Measurements from ENCODE around the gene MACIR. TPM values are rescaled to one million over a fixed set of nuclear protein-coding genes. Genes with fewer than 3 reads are reported as not detected.

The MACIR gene
- total and polyA plus RNA-seq, 9 of the 15 experiments (the other 6 are each of a cell fraction or from before 2014, with no cell fraction given): 1.4 to 11.6 (median 9.4) TPM

GRCh38 chr5:103224118-103224893 lies 34.3 kb upstream of the MACIR start (continued):
- TF ChIP-seq, protein P1, sequence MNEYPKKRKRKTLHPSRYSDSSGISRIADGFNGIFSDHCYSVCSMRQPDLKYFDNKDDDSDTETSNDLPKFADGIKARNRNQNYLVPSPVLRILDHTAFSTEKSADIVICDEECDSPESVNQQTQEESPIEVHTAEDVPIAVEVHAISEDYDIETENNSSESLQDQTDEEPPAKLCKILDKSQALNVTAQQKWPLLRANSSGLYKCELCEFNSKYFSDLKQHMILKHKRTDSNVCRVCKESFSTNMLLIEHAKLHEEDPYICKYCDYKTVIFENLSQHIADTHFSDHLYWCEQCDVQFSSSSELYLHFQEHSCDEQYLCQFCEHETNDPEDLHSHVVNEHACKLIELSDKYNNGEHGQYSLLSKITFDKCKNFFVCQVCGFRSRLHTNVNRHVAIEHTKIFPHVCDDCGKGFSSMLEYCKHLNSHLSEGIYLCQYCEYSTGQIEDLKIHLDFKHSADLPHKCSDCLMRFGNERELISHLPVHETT (CRISPR knock-in tag; conservative IDR thresholded peaks at IDR 0.05 in 1 of 2, IDR thresholded peaks at IDR 0.05 in 1 of 2): no peak
- TF ChIP-seq FOS (IDR thresholded peaks at IDR 0.05; ENCODE audit: extremely low read depth, insufficient read length): no peak
- TF ChIP-seq TAF1 (IDR thresholded peaks at IDR 0.05; ENCODE audit: control insufficient read depth, extremely low read depth, insufficient read depth, low read length, severe bottlenecking): no peak
- no peak for TF ChIP-seq E2F3 (CRISPR knock-in tag; IDR thresholded peaks at IDR 0.05)
- no peak for TF ChIP-seq RCOR1 (IDR thresholded peaks at IDR 0.05; ENCODE audit: borderline replicate concordance in 1 of 2, low read depth in 2 of 2, low read length in 2 of 2)
- no peak for TF ChIP-seq CEBPG (CRISPR knock-in tag; IDR thresholded peaks at IDR 0.05)
- TF ChIP-seq CEBPG (tag; conservative IDR thresholded peaks at IDR 0.05 in 1 of 2, IDR thresholded peaks at IDR 0.05 in 1 of 2): 0 out of 4 replicates have a peak, but pooled peaks of 1 of the 2 experiments have one; percentile 6
- no peak for TF ChIP-seq KAT8 (IDR thresholded peaks at IDR 0.05; ENCODE audit: low read depth)
- TF ChIP-seq ZC3H11A (IDR thresholded peaks at IDR 0.05; ENCODE audit: low read depth, low read length): no peak
- TF ChIP-seq RNF2 (IDR thresholded peaks at IDR 0.05): no peak
- TF ChIP-seq CREB1 (IDR thresholded peaks at IDR 0.05): no peak
- no peak for TF ChIP-seq CREB1 (CRISPR knock-in tag; IDR thresholded peaks at IDR 0.05)
- TF ChIP-seq, protein P2, sequence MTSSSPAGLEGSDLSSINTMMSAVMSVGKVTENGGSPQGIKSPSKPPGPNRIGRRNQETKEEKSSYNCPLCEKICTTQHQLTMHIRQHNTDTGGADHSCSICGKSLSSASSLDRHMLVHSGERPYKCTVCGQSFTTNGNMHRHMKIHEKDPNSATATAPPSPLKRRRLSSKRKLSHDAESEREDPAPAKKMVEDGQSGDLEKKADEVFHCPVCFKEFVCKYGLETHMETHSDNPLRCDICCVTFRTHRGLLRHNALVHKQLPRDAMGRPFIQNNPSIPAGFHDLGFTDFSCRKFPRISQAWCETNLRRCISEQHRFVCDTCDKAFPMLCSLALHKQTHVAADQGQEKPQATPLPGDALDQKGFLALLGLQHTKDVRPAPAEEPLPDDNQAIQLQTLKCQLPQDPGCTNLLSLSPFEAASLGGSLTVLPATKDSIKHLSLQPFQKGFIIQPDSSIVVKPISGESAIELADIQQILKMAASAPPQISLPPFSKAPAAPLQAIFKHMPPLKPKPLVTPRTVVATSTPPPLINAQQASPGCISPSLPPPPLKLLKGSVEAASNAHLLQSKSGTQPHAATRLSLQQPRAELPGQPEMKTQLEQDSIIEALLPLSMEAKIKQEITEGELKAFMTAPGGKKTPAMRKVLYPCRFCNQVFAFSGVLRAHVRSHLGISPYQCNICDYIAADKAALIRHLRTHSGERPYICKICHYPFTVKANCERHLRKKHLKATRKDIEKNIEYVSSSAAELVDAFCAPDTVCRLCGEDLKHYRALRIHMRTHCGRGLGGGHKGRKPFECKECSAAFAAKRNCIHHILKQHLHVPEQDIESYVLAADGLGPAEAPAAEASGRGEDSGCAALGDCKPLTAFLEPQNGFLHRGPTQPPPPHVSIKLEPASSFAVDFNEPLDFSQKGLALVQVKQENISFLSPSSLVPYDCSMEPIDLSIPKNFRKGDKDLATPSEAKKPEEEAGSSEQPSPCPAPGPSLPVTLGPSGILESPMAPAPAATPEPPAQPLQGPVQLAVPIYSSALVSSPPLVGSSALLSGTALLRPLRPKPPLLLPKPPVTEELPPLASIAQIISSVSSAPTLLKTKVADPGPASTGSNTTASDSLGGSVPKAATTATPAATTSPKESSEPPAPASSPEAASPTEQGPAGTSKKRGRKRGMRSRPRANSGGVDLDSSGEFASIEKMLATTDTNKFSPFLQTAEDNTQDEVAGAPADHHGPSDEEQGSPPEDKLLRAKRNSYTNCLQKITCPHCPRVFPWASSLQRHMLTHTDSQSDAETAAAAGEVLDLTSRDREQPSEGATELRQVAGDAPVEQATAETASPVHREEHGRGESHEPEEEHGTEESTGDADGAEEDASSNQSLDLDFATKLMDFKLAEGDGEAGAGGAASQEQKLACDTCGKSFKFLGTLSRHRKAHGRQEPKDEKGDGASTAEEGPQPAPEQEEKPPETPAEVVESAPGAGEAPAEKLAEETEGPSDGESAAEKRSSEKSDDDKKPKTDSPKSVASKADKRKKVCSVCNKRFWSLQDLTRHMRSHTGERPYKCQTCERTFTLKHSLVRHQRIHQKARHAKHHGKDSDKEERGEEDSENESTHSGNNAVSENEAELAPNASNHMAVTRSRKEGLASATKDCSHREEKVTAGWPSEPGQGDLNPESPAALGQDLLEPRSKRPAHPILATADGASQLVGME (CRISPR knock-in tag; IDR thresholded peaks at IDR 0.05): no peak
- TF ChIP-seq TCFL5 (CRISPR knock-in tag; conservative IDR thresholded peaks at IDR 0.05): no peak
- no peak for TF ChIP-seq ZNF584 (CRISPR knock-in tag; IDR thresholded peaks at IDR 0.05; ENCODE audit: low read depth)
- TF ChIP-seq CREM (IDR thresholded peaks at IDR 0.05; ENCODE audit: low read depth): no peak
- no peak for TF ChIP-seq MEIS2 (IDR thresholded peaks at IDR 0.05; ENCODE audit: partially characterized antibody)
- no peak for TF ChIP-seq MITF (IDR thresholded peaks at IDR 0.05)
- TF ChIP-seq POLR2H (tag; IDR thresholded peaks at IDR 0.05; ENCODE audit: low read depth): no peak
- TF ChIP-seq MYNN (IDR thresholded peaks at IDR 0.05): peak; percentile 67; the same call in 1 of the 2 replicates
- TF ChIP-seq MYNN (CRISPR knock-in tag; IDR thresholded peaks at IDR 0.05): no peak
